GM23338 (cell line): Measurements from ENCODE around the gene NAA80.

ENCODE experiments used
- CREB1 ChIP-seq: fragments of 250-450 bp; sonication (Bioruptor Pico); IDR thresholded peaks from 2 replicates; pipeline ENCODE4 v1.5.0; 2020; ENCODE audit warnings: low read depth, mild to moderate bottlenecking, moderate library complexity
- EZH2 ChIP-seq: fragments of 200-600 bp; sonication (generic); IDR thresholded peaks from one replicate; pipeline ENCODE4 v1.8.0; 2017; ENCODE audit warnings: antibody characterized with exemption, mild to moderate bottlenecking, low read depth; ENCODE audit not compliant: unreplicated experiment
- EZH2phosphoT487 ChIP-seq: fragments of 200-600 bp; sonication (generic); IDR thresholded peaks from one replicate; pipeline ENCODE4 v1.8.1; 2018; ENCODE audit warnings: antibody characterized with exemption; ENCODE audit not compliant: unreplicated experiment
- JUNB ChIP-seq: IDR thresholded peaks from one replicate; pipeline ENCODE4 v1.6.1; 2016; ENCODE audit warnings: antibody characterized with exemption; ENCODE audit not compliant: unreplicated experiment
- NANOG ChIP-seq: IDR thresholded peaks from 2 replicates; pipeline ENCODE4 v1.6.1; 2016; ENCODE audit warnings: antibody characterized with exemption, borderline replicate concordance
- POLR2AphosphoS5 ChIP-seq: IDR thresholded peaks from 2 replicates; pipeline ENCODE4 v1.6.1; 2016; ENCODE audit warnings: antibody characterized with exemption, low read depth
- ZNF114 ChIP-seq: fragments of 250-450 bp; sonication (Bioruptor Pico); IDR thresholded peaks from 2 replicates; pipeline ENCODE4 v1.5.0; 2020; ENCODE audit warnings: mild to moderate bottlenecking, moderate library complexity
- ZNF331 ChIP-seq: fragments of 250-450 bp; sonication (Bioruptor Pico); IDR thresholded peaks from 2 replicates; pipeline ENCODE4 v1.5.0; 2020; ENCODE audit warnings: low read depth, mild to moderate bottlenecking, moderate library complexity
- TF ChIP-seq, protein P1 (sequence below), 2 experiments: fragments of 200-600 bp in 1 of 2; sonication (generic) in 1 of 2; conservative IDR thresholded peaks; 2 replicates each; pipeline versions ENCODE4 v1.5.1 to v1.6.1; 2016 to 2017; ENCODE audit warnings: antibody characterized with exemption in 2 of 2, low read depth in 2 of 2, mild to moderate bottlenecking in 2 of 2, moderate library complexity in 1 of 2
- TF ChIP-seq, protein P2 (sequence below): IDR thresholded peaks from one replicate; pipeline ENCODE4 v1.6.1; 2018; ENCODE audit warnings: antibody characterized with exemption; ENCODE audit not compliant: unreplicated experiment
- TF ChIP-seq, protein P3 (sequence below): IDR thresholded peaks from 2 replicates; pipeline ENCODE4 v1.6.1; 2016; ENCODE audit warnings: antibody characterized with exemption

DNA sequence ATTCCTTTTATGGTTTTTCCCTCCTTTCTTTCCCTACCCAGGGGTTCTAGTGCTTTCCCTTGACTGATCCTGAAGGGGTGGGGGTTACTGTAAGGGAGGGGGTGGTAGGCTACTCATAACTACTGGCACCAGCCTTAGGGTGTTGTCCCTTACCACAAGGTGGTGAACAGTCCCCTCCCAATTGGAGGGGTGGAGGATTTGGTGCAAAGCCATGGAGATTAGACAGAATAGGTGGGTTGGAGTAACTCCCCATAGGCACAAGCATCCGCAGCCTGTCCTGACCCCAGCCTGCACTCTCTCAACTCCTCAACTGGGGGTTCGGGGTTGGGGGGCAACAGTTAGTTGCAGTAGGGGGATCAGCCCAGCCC lies 25.9 kb upstream of the NAA80 start:
- TF ChIP-seq, protein P1, sequence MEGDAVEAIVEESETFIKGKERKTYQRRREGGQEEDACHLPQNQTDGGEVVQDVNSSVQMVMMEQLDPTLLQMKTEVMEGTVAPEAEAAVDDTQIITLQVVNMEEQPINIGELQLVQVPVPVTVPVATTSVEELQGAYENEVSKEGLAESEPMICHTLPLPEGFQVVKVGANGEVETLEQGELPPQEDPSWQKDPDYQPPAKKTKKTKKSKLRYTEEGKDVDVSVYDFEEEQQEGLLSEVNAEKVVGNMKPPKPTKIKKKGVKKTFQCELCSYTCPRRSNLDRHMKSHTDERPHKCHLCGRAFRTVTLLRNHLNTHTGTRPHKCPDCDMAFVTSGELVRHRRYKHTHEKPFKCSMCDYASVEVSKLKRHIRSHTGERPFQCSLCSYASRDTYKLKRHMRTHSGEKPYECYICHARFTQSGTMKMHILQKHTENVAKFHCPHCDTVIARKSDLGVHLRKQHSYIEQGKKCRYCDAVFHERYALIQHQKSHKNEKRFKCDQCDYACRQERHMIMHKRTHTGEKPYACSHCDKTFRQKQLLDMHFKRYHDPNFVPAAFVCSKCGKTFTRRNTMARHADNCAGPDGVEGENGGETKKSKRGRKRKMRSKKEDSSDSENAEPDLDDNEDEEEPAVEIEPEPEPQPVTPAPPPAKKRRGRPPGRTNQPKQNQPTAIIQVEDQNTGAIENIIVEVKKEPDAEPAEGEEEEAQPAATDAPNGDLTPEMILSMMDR (conservative IDR thresholded peaks at IDR 0.05; ENCODE audit: low read depth in 2 of 2), result no peak
- TF ChIP-seq CREB1 (CRISPR knock-in tag) (no peak), EZH2phosphoT487 (no peak), POLR2AphosphoS5 (no peak), EZH2 (no peak), NANOG (no peak), JUNB (no peak), ZNF331 (no peak), ZNF114 (no peak)
- TF ChIP-seq, protein P2, sequence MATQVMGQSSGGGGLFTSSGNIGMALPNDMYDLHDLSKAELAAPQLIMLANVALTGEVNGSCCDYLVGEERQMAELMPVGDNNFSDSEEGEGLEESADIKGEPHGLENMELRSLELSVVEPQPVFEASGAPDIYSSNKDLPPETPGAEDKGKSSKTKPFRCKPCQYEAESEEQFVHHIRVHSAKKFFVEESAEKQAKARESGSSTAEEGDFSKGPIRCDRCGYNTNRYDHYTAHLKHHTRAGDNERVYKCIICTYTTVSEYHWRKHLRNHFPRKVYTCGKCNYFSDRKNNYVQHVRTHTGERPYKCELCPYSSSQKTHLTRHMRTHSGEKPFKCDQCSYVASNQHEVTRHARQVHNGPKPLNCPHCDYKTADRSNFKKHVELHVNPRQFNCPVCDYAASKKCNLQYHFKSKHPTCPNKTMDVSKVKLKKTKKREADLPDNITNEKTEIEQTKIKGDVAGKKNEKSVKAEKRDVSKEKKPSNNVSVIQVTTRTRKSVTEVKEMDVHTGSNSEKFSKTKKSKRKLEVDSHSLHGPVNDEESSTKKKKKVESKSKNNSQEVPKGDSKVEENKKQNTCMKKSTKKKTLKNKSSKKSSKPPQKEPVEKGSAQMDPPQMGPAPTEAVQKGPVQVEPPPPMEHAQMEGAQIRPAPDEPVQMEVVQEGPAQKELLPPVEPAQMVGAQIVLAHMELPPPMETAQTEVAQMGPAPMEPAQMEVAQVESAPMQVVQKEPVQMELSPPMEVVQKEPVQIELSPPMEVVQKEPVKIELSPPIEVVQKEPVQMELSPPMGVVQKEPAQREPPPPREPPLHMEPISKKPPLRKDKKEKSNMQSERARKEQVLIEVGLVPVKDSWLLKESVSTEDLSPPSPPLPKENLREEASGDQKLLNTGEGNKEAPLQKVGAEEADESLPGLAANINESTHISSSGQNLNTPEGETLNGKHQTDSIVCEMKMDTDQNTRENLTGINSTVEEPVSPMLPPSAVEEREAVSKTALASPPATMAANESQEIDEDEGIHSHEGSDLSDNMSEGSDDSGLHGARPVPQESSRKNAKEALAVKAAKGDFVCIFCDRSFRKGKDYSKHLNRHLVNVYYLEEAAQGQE, result no peak
- TF ChIP-seq, protein P3, sequence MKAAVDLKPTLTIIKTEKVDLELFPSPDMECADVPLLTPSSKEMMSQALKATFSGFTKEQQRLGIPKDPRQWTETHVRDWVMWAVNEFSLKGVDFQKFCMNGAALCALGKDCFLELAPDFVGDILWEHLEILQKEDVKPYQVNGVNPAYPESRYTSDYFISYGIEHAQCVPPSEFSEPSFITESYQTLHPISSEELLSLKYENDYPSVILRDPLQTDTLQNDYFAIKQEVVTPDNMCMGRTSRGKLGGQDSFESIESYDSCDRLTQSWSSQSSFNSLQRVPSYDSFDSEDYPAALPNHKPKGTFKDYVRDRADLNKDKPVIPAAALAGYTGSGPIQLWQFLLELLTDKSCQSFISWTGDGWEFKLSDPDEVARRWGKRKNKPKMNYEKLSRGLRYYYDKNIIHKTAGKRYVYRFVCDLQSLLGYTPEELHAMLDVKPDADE, result no peak
